Stomach smooth muscle (tissue), 2 donors: ENCODE measurements around the gene AHSP.
A peak's percentile ranks its signal among the peaks of the same experiment; 100 is the strongest.

Experiments used
- H3K27ac ChIP-seq: one replicate; pipeline ENCODE4 v1.7.0; 2013; ENCODE audit warnings: mild to moderate bottlenecking, low read length, inconsistent platforms
- H3K27me3 ChIP-seq, 2 donors: one replicate each; pipeline ENCODE4 v1.7.0; 2013; ENCODE audit warnings: low read length in 2 of 2; ENCODE audit not compliant: insufficient read depth in 2 of 2, control insufficient read depth in 1 of 2
- H3K36me3 ChIP-seq, 2 donors: one replicate each; pipeline ENCODE4 v1.7.0; 2013; ENCODE audit warnings: low read length in 2 of 2; ENCODE audit not compliant: control insufficient read depth in 2 of 2, insufficient read depth in 2 of 2
- H3K4me1 ChIP-seq: one replicate; pipeline ENCODE4 v1.7.0; 2013; ENCODE audit warnings: low read length; ENCODE audit not compliant: control insufficient read depth, insufficient read depth
- H3K4me3 ChIP-seq, 2 donors: one replicate each; pipeline ENCODE4 v1.7.0; 2013; ENCODE audit warnings: low read length in 2 of 2
- H3K9ac ChIP-seq, 2 donors: one replicate each; pipeline ENCODE4 v1.7.0; 2013; ENCODE audit warnings: low read length in 2 of 2, mild to moderate bottlenecking in 1 of 2
- H3K9me3 ChIP-seq, 2 donors: one replicate each; pipeline ENCODE4 v1.7.0; 2013; ENCODE audit warnings: low read length in 2 of 2; ENCODE audit not compliant: control insufficient read depth in 2 of 2
- donor health status: healthy.
- donor health status: Pancreatic carcinoma.

Gene AHSP

DNA sequence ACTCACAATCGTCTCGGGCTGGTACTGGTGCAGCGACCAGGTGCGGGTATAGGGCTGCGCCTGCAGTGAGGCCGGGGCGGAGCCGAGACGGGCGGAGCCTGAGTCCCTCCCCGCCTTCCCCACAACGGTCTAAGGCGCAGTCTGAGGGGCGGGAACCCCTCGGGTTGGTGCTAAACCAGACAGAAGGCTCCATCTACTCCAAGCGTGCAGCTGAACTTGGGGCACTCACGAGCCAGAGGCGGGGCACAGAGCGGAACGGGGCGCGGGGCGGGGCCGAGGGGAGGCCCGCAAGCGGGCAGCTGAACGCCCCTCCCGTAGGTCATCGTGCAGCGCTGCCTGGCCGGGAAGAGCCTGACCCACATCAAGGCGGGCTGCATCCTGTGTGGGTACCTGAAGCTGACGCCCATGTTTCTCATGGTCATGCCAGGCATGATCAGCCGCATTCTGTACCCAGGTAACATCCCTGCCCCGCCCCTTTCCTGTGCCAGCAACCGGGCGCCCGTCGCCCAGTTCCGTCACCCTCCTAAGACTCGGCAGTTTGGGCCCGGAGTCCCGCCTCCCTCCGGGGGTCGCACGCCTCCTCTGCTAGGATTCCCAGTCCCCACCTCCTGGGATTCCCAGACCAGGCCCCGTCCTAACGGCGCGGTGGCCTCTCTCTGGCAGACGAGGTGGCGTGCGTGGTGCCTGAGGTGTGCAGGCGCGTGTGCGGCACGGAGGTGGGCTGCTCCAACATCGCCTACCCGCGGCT lies 39.8 kb upstream of the AHSP start:
- peaks cover 13 to 20% of the 10 kb centered on the region in 2 donors for H3K36me3 ChIP-seq
- no peaks in the 10 kb centered on the region for H3K9me3 ChIP-seq
- H3K27ac ChIP-seq: no peak overlapping the region
- H3K27me3 ChIP-seq: peaks cover 25 to 31% of the 10 kb centered on the region in 2 donors
- peak overlapping the region; percentile 8 to 21 for H3K9ac ChIP-seq
- peak overlapping the region; percentile 68 to 76 for H3K4me3 ChIP-seq
- peaks cover 18% of the 10 kb centered on the region for H3K4me1 ChIP-seq

DNA sequence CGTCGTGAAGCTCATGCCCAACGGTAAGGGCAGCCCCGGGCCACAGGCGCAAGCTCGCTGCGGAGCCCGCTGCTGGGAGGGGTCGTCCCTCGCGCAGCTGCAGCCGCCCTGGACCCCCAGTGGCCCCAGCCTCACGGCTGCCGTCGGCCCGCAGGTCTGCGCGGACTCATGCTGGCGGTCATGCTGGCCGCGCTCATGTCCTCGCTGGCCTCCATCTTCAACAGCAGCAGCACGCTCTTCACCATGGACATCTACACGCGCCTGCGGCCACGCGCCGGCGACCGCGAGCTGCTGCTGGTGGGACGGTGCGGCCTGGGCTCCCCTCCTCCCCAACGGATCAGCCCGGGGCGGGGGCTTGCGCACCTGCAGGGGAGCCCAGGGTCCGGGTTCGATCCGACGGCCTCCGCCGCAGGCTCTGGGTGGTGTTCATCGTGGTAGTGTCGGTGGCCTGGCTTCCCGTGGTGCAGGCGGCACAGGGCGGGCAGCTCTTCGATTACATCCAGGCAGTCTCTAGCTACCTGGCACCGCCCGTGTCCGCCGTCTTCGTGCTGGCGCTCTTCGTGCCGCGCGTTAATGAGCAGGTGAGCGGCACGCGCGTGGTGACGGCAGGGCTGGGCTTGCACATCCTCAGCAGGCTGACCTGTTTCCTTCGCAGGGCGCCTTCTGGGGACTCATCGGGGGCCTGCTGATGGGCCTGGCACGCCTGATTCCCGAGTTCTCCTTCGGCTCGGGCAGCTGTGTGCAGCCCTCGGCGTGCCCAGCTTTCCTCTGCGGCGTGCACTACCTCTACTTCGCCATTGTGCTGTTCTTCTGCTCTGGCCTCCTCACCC lies 39.0 kb upstream of the AHSP start:
- Histone ChIP-seq H3K27ac (no peak overlapping the region), H3K27me3 (peaks cover 25 to 31% of the 10 kb centered on the region in 2 donors), H3K4me3 (peak overlapping the region; percentile 68 to 76), H3K9me3 (no peaks in the 10 kb centered on the region), H3K4me1 (peaks cover 18% of the 10 kb centered on the region), H3K9ac (peak overlapping the region in 1 of 2 donors; percentile 8), H3K36me3 (peaks cover 17 to 27% of the 10 kb centered on the region in 2 donors)

DNA sequence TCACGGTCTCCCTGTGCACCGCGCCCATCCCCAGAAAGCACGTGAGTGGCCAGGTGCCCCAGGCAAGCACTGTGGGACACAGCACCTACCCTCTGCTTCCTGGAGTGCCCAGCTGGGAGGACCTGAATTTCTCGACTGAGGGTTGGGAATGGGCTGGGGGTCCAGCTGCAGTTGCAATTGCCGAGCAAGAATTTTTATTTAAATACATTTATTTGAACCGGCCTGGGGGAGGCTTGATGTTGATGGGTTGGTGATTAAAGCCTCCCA lies 38.5 kb upstream of the AHSP start:
- H3K4me1 ChIP-seq: peaks cover 18% of the 10 kb centered on the region
- no peaks in the 10 kb centered on the region for H3K9me3 ChIP-seq
- peaks cover 18 to 29% of the 10 kb centered on the region in 2 donors for H3K36me3 ChIP-seq
- no peak overlapping the region for H3K9ac ChIP-seq
- H3K27ac ChIP-seq: no peak overlapping the region
- H3K27me3 ChIP-seq: peaks cover 25 to 31% of the 10 kb centered on the region in 2 donors
- no peak overlapping the region for H3K4me3 ChIP-seq

DNA sequence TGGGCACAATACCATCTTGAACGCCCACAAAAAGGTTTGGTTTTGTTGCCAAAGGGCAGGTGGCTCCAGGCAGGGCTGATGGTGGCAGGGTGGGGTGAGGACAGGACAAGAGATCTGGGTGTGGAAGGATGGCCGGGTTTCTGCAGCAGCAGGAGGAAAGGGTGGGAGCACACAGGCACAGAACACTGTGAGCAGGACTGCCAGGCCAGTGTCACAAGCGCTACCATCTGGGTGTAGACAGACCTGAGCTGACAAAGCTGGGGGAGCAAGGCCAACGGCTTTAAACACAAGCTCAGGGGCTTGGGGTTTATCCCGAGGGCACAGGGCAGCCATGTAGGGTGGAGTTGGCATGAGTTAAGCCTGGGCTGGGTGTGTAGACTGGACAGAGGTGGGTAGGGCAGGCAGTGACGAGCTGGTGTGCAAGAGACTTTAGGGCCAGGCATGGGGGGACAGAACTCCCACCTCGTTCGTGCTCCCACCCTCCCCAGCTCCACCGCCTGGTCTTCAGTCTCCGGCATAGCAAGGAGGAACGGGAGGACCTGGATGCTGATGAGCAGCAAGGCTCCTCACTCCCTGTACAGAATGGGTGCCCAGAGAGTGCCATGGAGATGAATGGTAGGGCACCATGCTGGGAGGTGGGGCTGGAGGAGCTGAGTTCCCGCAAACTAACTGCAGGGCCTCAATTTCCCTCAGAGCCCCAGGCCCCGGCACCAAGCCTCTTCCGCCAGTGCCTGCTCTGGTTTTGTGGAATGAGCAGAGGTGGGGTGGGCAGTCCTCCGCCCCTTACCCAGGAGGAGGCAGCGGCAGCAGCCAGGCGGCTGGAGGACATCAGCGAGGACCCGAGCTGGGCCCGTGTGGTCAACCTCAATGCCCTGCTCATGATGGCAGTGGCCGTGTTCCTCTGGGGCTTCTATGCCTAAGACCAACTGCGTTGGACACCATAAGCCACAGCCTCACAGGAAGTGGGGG lies 37.8 kb upstream of the AHSP start:
- Histone ChIP-seq H3K27me3 (peaks cover 24 to 31% of the 10 kb centered on the region in 2 donors), H3K4me3 (no peak overlapping the region), H3K36me3 (peaks cover 20 to 33% of the 10 kb centered on the region in 2 donors), H3K9ac (no peak overlapping the region), H3K27ac (no peak overlapping the region), H3K9me3 (no peaks in the 10 kb centered on the region), H3K4me1 (peaks cover 18% of the 10 kb centered on the region)

DNA sequence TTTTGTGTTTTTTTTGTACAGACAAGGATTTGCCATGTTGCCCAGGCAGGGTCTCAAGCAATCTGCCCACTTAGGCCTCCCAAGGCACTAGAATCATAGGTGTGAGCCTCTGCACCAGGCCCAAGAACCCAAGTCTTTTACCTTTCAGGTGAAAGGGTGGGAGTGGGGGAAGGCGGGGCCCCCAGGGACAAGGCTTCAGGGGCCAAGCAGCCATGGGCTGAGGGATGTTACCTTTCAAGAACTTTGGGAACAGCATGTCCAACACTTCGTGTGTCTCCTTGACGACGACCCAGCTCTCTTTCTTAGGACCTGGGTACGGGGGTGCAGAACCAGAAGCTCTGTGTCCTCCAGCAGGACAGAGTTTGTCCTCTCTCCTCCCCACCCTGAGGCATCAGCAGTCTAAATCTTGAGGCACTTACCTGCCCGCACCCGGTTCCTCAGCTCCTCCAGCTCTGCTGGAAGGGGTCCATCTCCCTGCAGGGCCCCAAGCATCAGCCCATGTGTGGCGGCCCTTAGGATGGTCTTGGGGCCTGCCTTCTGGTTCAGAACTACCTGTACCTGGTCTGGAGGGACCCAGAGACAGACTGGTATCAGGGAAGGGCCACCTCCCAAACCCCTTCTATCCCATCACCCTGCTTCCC lies 35.8 kb upstream of the AHSP start:
- peaks cover 23 to 45% of the 10 kb centered on the region in 2 donors for H3K36me3 ChIP-seq
- no peak overlapping the region for H3K4me3 ChIP-seq
- no peaks in the 10 kb centered on the region for H3K9me3 ChIP-seq
- H3K4me1 ChIP-seq: peaks cover 18% of the 10 kb centered on the region
- no peak overlapping the region for H3K27ac ChIP-seq
- no peak overlapping the region for H3K9ac ChIP-seq
- H3K27me3 ChIP-seq: peaks cover 12 to 15% of the 10 kb centered on the region in 2 donors

DNA sequence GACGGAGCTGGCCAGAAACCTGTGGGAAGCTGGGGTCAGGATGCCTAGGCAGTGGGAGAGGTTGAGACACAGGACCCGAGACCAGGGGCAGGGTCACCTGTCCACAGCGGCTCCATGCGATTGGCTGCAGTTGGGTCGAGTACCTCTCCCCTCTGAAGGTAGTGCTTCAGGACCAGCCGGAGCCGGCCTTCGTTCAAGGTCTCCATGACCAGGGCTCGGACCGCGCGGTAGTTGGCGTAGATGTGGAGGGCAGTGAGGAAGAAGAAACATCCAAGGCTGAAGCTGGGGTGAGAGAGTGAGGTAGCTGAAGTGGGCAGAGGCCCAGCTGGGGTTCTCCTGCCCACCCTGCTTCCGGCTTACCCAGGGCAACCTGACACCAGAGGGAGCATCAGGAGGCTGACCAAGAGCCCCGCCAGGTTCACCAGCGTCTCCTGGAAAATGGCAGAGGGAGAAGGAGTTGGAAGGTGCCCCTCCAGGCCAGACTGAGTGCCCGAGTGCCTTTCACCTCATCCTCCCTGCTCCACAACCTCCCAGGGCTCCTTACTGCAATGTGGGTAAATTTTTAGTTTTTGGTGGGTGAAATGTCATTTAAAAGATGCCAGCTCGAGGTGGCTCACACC lies 34.1 kb upstream of the AHSP start:
- Histone ChIP-seq H3K27me3 (no peaks in the 10 kb centered on the region), H3K4me1 (peaks cover 3% of the 10 kb centered on the region), H3K36me3 (peaks cover 35 to 61% of the 10 kb centered on the region in 2 donors), H3K4me3 (no peak overlapping the region), H3K9ac (no peak overlapping the region), H3K27ac (no peak overlapping the region), H3K9me3 (no peaks in the 10 kb centered on the region)

DNA sequence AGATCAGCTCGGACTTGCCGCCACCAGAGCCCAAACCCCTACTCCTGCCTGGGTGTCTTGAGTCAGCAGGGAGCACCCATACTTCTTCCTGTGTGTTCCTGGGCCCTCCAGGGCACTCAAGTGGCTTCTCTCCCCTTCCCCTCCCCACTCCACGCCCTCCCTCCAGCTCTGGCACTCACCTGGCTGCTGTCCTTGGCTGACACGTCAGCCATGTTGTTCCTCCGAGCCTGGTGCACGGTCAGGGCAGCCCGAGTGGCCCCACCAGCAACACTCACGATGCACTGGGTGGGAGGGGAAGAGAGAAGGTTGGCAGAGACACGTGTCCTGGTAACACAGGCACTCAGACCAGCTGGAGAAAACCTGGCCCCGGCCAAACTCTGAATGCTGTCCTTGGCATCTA lies 31.0 kb upstream of the AHSP start:
- Histone ChIP-seq H3K27me3 (no peaks in the 10 kb centered on the region), H3K4me1 (no peaks in the 10 kb centered on the region), H3K27ac (no peak overlapping the region), H3K9ac (no peak overlapping the region), H3K4me3 (no peak overlapping the region), H3K9me3 (no peaks in the 10 kb centered on the region), H3K36me3 (peaks cover 48 to 71% of the 10 kb centered on the region in 2 donors)

DNA sequence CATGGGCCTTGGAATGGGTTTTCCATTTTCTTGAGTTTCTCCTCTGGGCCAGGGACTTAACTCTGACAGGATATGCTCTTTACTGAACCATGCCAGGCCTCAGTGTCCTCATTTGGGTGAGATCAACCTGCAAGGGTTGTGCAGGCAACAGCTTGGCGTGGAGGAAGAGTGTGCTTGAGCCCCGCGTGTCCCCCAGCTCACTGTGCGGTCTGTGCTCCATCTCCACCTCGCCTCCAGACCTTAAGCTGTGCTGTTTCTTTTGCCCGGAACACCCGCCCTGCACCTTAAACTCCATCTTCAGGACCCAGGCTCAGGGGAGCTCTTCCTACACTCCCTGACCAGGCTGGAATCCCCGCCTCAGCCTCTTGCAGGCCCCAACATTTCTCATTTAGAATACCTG lies 29.2 kb upstream of the AHSP start:
- Histone ChIP-seq H3K27ac (no peak overlapping the region), H3K9me3 (no peaks in the 10 kb centered on the region), H3K4me1 (no peaks in the 10 kb centered on the region), H3K27me3 (no peaks in the 10 kb centered on the region), H3K4me3 (no peak overlapping the region), H3K9ac (no peak overlapping the region), H3K36me3 (peaks cover 32 to 53% of the 10 kb centered on the region in 2 donors)

DNA sequence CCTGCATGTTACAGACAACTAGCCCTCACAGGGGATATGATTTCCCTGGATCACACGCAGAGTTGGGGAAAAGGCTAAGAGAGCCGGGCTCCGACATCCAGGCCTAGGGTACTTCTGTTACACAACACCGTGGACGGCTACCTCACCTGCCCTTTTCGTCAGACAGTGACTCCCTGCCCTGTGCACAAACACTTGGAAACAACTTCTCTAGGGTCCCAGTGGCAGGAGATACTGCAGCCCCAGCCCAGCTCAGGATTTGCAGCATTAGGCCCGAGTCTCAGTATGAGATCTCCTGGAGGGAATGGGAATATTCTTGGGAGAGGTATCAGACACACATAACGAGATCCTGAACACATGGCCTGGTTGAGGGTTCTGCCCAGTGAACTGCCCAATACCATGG lies 27.8 kb upstream of the AHSP start:
- Histone ChIP-seq H3K4me3 (no peak overlapping the region), H3K9ac (no peak overlapping the region), H3K4me1 (no peaks in the 10 kb centered on the region), H3K27me3 (no peaks in the 10 kb centered on the region), H3K27ac (no peak overlapping the region), H3K36me3 (peaks cover 31 to 45% of the 10 kb centered on the region in 2 donors), H3K9me3 (no peaks in the 10 kb centered on the region)
